ENCODE results near the gene ELF2.

DNA sequence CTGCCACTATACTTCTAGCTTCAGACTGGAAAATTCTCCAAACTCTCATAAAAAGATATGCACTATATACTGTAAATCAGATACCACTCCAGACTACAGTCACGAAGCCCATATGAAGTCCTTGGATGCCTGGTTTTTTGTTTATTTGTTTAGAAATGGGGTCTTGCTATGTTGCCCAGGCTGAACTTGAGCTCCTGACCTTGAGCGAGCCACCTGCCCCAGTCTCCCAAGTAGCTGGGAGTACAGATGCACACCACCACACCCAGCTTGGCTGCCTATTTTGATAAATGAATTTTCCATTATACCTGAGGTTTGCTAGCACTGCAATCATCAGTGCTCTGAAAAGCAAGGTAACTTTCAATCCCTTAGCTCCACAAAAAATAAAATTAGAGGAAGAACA, 53.1 kb downstream of the ELF2 start:
- no peak for TF ChIP-seq POLR2A (IDR thresholded peaks at IDR 0.05)
- TF ChIP-seq, protein P1, sequence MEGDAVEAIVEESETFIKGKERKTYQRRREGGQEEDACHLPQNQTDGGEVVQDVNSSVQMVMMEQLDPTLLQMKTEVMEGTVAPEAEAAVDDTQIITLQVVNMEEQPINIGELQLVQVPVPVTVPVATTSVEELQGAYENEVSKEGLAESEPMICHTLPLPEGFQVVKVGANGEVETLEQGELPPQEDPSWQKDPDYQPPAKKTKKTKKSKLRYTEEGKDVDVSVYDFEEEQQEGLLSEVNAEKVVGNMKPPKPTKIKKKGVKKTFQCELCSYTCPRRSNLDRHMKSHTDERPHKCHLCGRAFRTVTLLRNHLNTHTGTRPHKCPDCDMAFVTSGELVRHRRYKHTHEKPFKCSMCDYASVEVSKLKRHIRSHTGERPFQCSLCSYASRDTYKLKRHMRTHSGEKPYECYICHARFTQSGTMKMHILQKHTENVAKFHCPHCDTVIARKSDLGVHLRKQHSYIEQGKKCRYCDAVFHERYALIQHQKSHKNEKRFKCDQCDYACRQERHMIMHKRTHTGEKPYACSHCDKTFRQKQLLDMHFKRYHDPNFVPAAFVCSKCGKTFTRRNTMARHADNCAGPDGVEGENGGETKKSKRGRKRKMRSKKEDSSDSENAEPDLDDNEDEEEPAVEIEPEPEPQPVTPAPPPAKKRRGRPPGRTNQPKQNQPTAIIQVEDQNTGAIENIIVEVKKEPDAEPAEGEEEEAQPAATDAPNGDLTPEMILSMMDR (IDR thresholded peaks at IDR 0.05) = no peak

All from heart left ventricle (tissue), 13 donors.